Right atrium auricular region (tissue), 2 donors: ENCODE data around the gene ANP32A. TPM values are rescaled to one million over a fixed set of nuclear protein-coding genes. Genes with fewer than 3 reads are reported as not detected.
A peak's percentile ranks its signal among the peaks of the same experiment; 100 is the strongest.

Experiments
- DNase-seq: peaks from one replicate; pipeline ENCODE4 v3.0.0-alpha.2; 2019; ENCODE audit warnings: low spot score
- H3K27ac ChIP-seq, 2 donors: fragments of 200-600 bp; sonication (generic); 1 replicate in 1 of 2; 2 replicates in 1 of 2; pipeline ENCODE4 v1.5.1; 2016 to 2019
- H3K27me3 ChIP-seq, 2 donors: fragments of 200-600 bp; sonication (generic); one replicate each; pipeline versions ENCODE4 v1.5.1 to v1.6.0; 2017 to 2019
- H3K36me3 ChIP-seq: fragments of 200-600 bp; sonication (generic); one replicate; pipeline ENCODE4 v1.5.1; 2016
- H3K4me1 ChIP-seq, 2 donors: fragments of 200-600 bp; sonication (generic); one replicate each; pipeline versions ENCODE4 v1.5.1 to v1.6.0; 2017 to 2019
- H3K4me3 ChIP-seq, 2 donors: fragments of 200-600 bp; sonication (generic); 1 replicate in 1 of 2; 2 replicates in 1 of 2; pipeline ENCODE4 v1.5.1; 2017 to 2019; ENCODE audit warnings: mild to moderate bottlenecking in 1 of 2, moderate library complexity in 1 of 2
- H3K9me3 ChIP-seq, 2 donors: fragments of 200-600 bp; sonication (generic); one replicate each; pipeline ENCODE4 v1.5.1; 2019
- CTCF ChIP-seq, 2 donors: fragments of 200-600 bp; sonication (generic); IDR thresholded peaks; one replicate each; pipeline ENCODE4 v1.5.1; 2019; ENCODE audit warnings: antibody characterized with exemption in 2 of 2
- total RNA-seq, 2 donors: library from RNA; depleted of rRNA; stranded (reverse); fragments of >200 nt; gene quantifications; one replicate each; pipeline ENCODE4 v1.1.0, GENCODE V29; 2016

ANP32A gene
- total RNA-seq, 2 donors from 2014 or later: 60.9 to 69.2 TPM

- Histone ChIP-seq H3K27me3 (no peaks in the 10 kb centered on the region), H3K4me3 (no peak overlapping the region), H3K4me1 (peaks cover 0 to 84% of the 10 kb centered on the region in 2 donors), H3K27ac (peak overlapping the region; percentile 49 to 75), H3K36me3 (no peaks in the 10 kb centered on the region), H3K9me3 (no peaks in the 10 kb centered on the region)
- no peak for TF ChIP-seq CTCF (IDR thresholded peaks at IDR 0.05)
- DNase-seq: no peak
Measured at GRCh38 chr15:68797191-68797590, 23.5 kb downstream of the ANP32A start.

GRCh38 chr15:68796576-68796975 is 24.1 kb downstream of the ANP32A start:
- no peaks in the 10 kb centered on the region for H3K36me3 ChIP-seq
- H3K4me3 ChIP-seq: no peak overlapping the region
- DNase-seq: no peak
- no peak for TF ChIP-seq CTCF (IDR thresholded peaks at IDR 0.05)
- H3K27ac ChIP-seq: peak overlapping the region in 1 of 2 donors; percentile 75
- H3K9me3 ChIP-seq: no peaks in the 10 kb centered on the region
- no peaks in the 10 kb centered on the region for H3K27me3 ChIP-seq
- peaks cover 0 to 84% of the 10 kb centered on the region in 2 donors for H3K4me1 ChIP-seq

- peak overlapping the region in 1 of 2 donors; percentile 6 for H3K4me3 ChIP-seq
- TF ChIP-seq CTCF (IDR thresholded peaks at IDR 0.05): no peak
- no peaks in the 10 kb centered on the region for H3K36me3 ChIP-seq
- H3K27me3 ChIP-seq: no peaks in the 10 kb centered on the region
- peak; percentile 97 for DNase-seq
- no peaks in the 10 kb centered on the region for H3K9me3 ChIP-seq
- peaks cover 0 to 93% of the 10 kb centered on the region in 2 donors for H3K4me1 ChIP-seq
- peak overlapping the region; percentile 66 to 75 for H3K27ac ChIP-seq
Measured at GRCh38 chr15:68795298-68795848, 25.3 kb downstream of the ANP32A start.

- no peak for DNase-seq
- no peaks in the 10 kb centered on the region for H3K9me3 ChIP-seq
- peaks cover 0 to 96% of the 10 kb centered on the region in 2 donors for H3K4me1 ChIP-seq
- H3K36me3 ChIP-seq: no peaks in the 10 kb centered on the region
- peak in 1 of 2 donors; percentile 22 for TF ChIP-seq CTCF (IDR thresholded peaks at IDR 0.05)
- peak overlapping the region in 1 of 2 donors; percentile 6 for H3K4me3 ChIP-seq
- H3K27me3 ChIP-seq: no peaks in the 10 kb centered on the region
- peak overlapping the region; percentile 66 to 75 for H3K27ac ChIP-seq
Measured at GRCh38 chr15:68794863-68795262, 25.8 kb downstream of the ANP32A start.

- Histone ChIP-seq H3K27me3 (no peaks in the 10 kb centered on the region), H3K27ac (peak overlapping the region; percentile 66 to 75), H3K9me3 (no peaks in the 10 kb centered on the region), H3K4me3 (no peak overlapping the region), H3K4me1 (peaks cover 0 to 96% of the 10 kb centered on the region in 2 donors), H3K36me3 (no peaks in the 10 kb centered on the region)
- TF ChIP-seq CTCF (IDR thresholded peaks at IDR 0.05): no peak
- DNase-seq: no peak
Measured at GRCh38 chr15:68794307-68794706, 26.4 kb downstream of the ANP32A start.

GRCh38 chr15:68793776-68794175 is 26.9 kb downstream of the ANP32A start:
- H3K4me1 ChIP-seq: peaks cover 0 to 100% of the 10 kb centered on the region in 2 donors
- peak overlapping the region; percentile 66 to 75 for H3K27ac ChIP-seq
- H3K4me3 ChIP-seq: no peak overlapping the region
- TF ChIP-seq CTCF (IDR thresholded peaks at IDR 0.05): no peak
- no peak for DNase-seq
- H3K27me3 ChIP-seq: no peaks in the 10 kb centered on the region
- no peaks in the 10 kb centered on the region for H3K9me3 ChIP-seq
- H3K36me3 ChIP-seq: no peaks in the 10 kb centered on the region
